HCT116 (cell line): Measurements from ENCODE around the gene PSMD4. TPM values are rescaled to one million over a fixed set of nuclear protein-coding genes. Genes with fewer than 3 reads are reported as not detected.

Experiments used
- ATAC-seq: fragments of 200-7000 bp; cut with Tn5 transposase; 2 replicates; pipeline ENCODE4 v1.9.1; 2020; ENCODE audit warnings: mild to moderate bottlenecking, moderate library complexity
- BruUV-seq: library from RNA; stranded (reverse); fragments of 400-500 nt; replicated peaks from 2 replicates; lab custom pipeline; 2021; lab: Mats Ljungman, UMichigan
- CTCF ChIA-PET: fragments of 300-600 bp; sonication (Branson Sonifier 250); formaldehyde crosslinking; loops from one replicate; lab custom pipeline; 2021; ENCODE audit warnings: antibody characterized with exemption; lab: Charles Lee
- POLR2A ChIA-PET: fragments of 300-600, 350-600 bp; sonication (Branson Sonifier 250); formaldehyde crosslinking; loops from one replicate; lab custom pipeline; 2021; ENCODE audit warnings: antibody characterized with exemption; lab: Charles Lee
- RAD21 ChIA-PET, 2 experiments: fragments of 300-600 bp; sonication (Branson Sonifier 250); formaldehyde crosslinking; loops; one replicate each; lab custom pipeline; 2023; ENCODE audit warnings: low total read pairs in 2 of 2; ENCODE audit not compliant: uncharacterized antibody in 2 of 2, unreplicated experiment in 2 of 2, low non-redundant PET in 1 of 2; lab: Charles Lee
- DNase-seq: peaks from one replicate; pipeline ENCODE4 v3.0.0-alpha.2; 2010; ENCODE audit warnings: low read depth, low spot score
- H2AFZ ChIP-seq: fragments of 200-600 bp; shearing (Covaris generic), sonication (generic); 2 replicates; pipeline ENCODE4 v1.6.1; 2017; ENCODE audit warnings: low read depth, mixed run types, mixed read lengths, antibody characterized with exemption, low read length; ENCODE audit not compliant: poor library complexity, severe bottlenecking
- H3K27ac ChIP-seq: 2 replicates; pipeline ENCODE4 v1.5.1; 2012; ENCODE audit warnings: low read depth, low read length
- H3K27me3 ChIP-seq: fragments of 200-600 bp; sonication (generic); 2 replicates; pipeline ENCODE4 v1.6.1; 2016; ENCODE audit warnings: mixed run types, low read length, mixed read lengths; ENCODE audit not compliant: insufficient read depth
- H3K36me3 ChIP-seq, 2 experiments: fragments of 200-500 bp in 1 of 2; fragments of 200-600 bp in 1 of 2; sonication (Bioruptor generic) in 1 of 2; sonication (generic) in 1 of 2; 2 replicates each; pipeline versions ENCODE4 v1.5.1 to v1.6.1; 2014 to 2016; ENCODE audit warnings: low read length in 2 of 2, inconsistent platforms in 1 of 2, mixed read lengths in 1 of 2, mixed run types in 1 of 2; ENCODE audit not compliant: insufficient read depth in 2 of 2, control insufficient read depth in 1 of 2
- H3K4me1 ChIP-seq, 2 experiments: fragments of 200-600 bp in 1 of 2; sonication (generic) in 1 of 2; 2 replicates each; pipeline versions ENCODE4 v1.5.1 to v1.6.1; 2012 to 2017; ENCODE audit warnings: low read length in 2 of 2, inconsistent platforms in 1 of 2, mild to moderate bottlenecking in 1 of 2, mixed read lengths in 1 of 2, mixed run types in 1 of 2, moderate library complexity in 1 of 2; ENCODE audit not compliant: insufficient read depth in 2 of 2, control insufficient read depth in 1 of 2
- H3K4me2 ChIP-seq: fragments of 200-600 bp; sonication (generic); 2 replicates; pipeline ENCODE4 v1.6.1; 2017; ENCODE audit warnings: mixed run types, low read length, mixed read lengths
- H3K4me3 ChIP-seq, 2 experiments: fragments of 200-600 bp in 1 of 2; sonication (generic) in 1 of 2; replicated peaks in 1 of 2; 2 replicates each; pipeline ENCODE4 v1.5.1; 2011 to 2016; ENCODE audit warnings: low read length in 2 of 2, control low read depth in 1 of 2, low read depth in 1 of 2, mild to moderate bottlenecking in 1 of 2, mixed read lengths in 1 of 2, mixed run types in 1 of 2
- H3K79me2 ChIP-seq: fragments of 200-600 bp; sonication (generic); 2 replicates; pipeline ENCODE4 v1.6.1; 2017; ENCODE audit warnings: mild to moderate bottlenecking, mixed run types, low read length, moderate library complexity, mixed read lengths; ENCODE audit not compliant: insufficient read depth
- H3K9ac ChIP-seq: fragments of 200-600 bp; sonication (generic); 2 replicates; pipeline ENCODE4 v1.6.1; 2016; ENCODE audit warnings: low read length, mixed read lengths
- H3K9me2 ChIP-seq: fragments of 200-600 bp; sonication (generic), shearing (Covaris generic); 2 replicates; pipeline ENCODE4 v1.6.1; 2017; ENCODE audit warnings: mixed run types, mild to moderate bottlenecking, moderate library complexity; ENCODE audit not compliant: insufficient read depth
- H3K9me3 ChIP-seq, 2 experiments: fragments of 200-500 bp in 1 of 2; fragments of 200-600 bp in 1 of 2; sonication (Bioruptor generic) in 1 of 2; sonication (generic) in 1 of 2; 2 replicates each; pipeline ENCODE4 v1.6.1; 2014 to 2017; ENCODE audit warnings: low read length in 2 of 2, mixed read lengths in 2 of 2, inconsistent platforms in 1 of 2, low read depth in 1 of 2, mild to moderate bottlenecking in 1 of 2, mixed run types in 1 of 2, moderate library complexity in 1 of 2; ENCODE audit not compliant: control insufficient read depth in 1 of 2, insufficient read depth in 1 of 2
- H4K20me1 ChIP-seq: fragments of 200-600 bp; sonication (generic), shearing (Covaris generic); 2 replicates; pipeline ENCODE4 v1.6.1; 2017; ENCODE audit warnings: mixed run types, mild to moderate bottlenecking, moderate library complexity; ENCODE audit not compliant: insufficient read depth
- ATF3 ChIP-seq: IDR thresholded peaks from 2 replicates; pipeline ENCODE4 v1.6.1; 2012
- CBX3 ChIP-seq: IDR thresholded peaks from 2 replicates; pipeline ENCODE4 v1.6.1; 2012; ENCODE audit warnings: low read depth
- CEBPB ChIP-seq: IDR thresholded peaks from 2 replicates; pipeline ENCODE4 v1.6.1; 2012; ENCODE audit warnings: low read depth
- EGR1 ChIP-seq: IDR thresholded peaks from 2 replicates; pipeline ENCODE4 v1.6.1; 2012; ENCODE audit warnings: low read depth
- EZH2 ChIP-seq: fragments of 200-600 bp; sonication (generic); IDR thresholded peaks from 2 replicates; pipeline ENCODE4 v1.6.1; 2017; ENCODE audit warnings: antibody characterized with exemption, mixed run types
- EZH2phosphoT487 ChIP-seq: fragments of 200-600 bp; IDR thresholded peaks from 2 replicates; pipeline ENCODE4 v1.6.1; 2018; ENCODE audit warnings: antibody characterized with exemption, borderline replicate concordance
- FOSL1 ChIP-seq: IDR thresholded peaks from 2 replicates; pipeline ENCODE4 v1.6.1; 2012; ENCODE audit warnings: low read depth
- JUND ChIP-seq: IDR thresholded peaks from 2 replicates; pipeline ENCODE4 v1.6.1; 2012
- POLR2A ChIP-seq: IDR thresholded peaks from 2 replicates; pipeline ENCODE4 v1.7.0; 2011; ENCODE audit warnings: borderline replicate concordance; ENCODE audit not compliant: insufficient read depth, insufficient read length; ENCODE audit errors: extremely low read depth
- POLR2AphosphoS5 ChIP-seq: IDR thresholded peaks from 2 replicates; pipeline ENCODE4 v1.6.1; 2011; ENCODE audit warnings: mild to moderate bottlenecking, low read depth, low read length, moderate library complexity
- RAD21 ChIP-seq: IDR thresholded peaks from 2 replicates; pipeline ENCODE4 v1.6.1; 2012; ENCODE audit warnings: low read depth, mild to moderate bottlenecking
- SRF ChIP-seq: IDR thresholded peaks from 2 replicates; pipeline ENCODE4 v1.6.1; 2012; ENCODE audit warnings: low read depth
- TCF7L2 ChIP-seq: IDR thresholded peaks from 2 replicates; pipeline ENCODE4 v1.7.0; 2011; ENCODE audit warnings: borderline replicate concordance, inconsistent platforms; ENCODE audit not compliant: insufficient read depth, insufficient read length; ENCODE audit errors: extremely low read depth
- YY1 ChIP-seq: IDR thresholded peaks from 2 replicates; pipeline ENCODE4 v1.6.1; 2011; ENCODE audit warnings: low read length, low read depth, moderate library complexity, mild to moderate bottlenecking; ENCODE audit not compliant: insufficient replicate concordance; ENCODE audit errors: extremely low read depth
- ZFX ChIP-seq: fragments of 450-650 bp; IDR thresholded peaks from 2 replicates; pipeline ENCODE4 v1.6.1; 2017
- ZNF274 ChIP-seq: fragments of 200-500 bp; sonication (Bioruptor generic); IDR thresholded peaks from 2 replicates; pipeline ENCODE4 v1.6.1; 2014; ENCODE audit warnings: mild to moderate bottlenecking, low read depth, low read length, inconsistent platforms
- intact Hi-C: fragments of 100-400 bp; cut with micrococcal nuclease; formaldehyde crosslinking; loops from 2 replicates; pipeline ENCODE4 v1.10.0; 2022
- total RNA-seq: library from RNA; stranded (reverse); gene quantifications from one replicate; pipeline ENCODE4 v1.2.1, GENCODE V29; 2021; ENCODE audit not compliant: unreplicated experiment
- TF ChIP-seq, protein P1 (sequence below): IDR thresholded peaks from 2 replicates; pipeline ENCODE4 v1.6.1; 2011; ENCODE audit warnings: mild to moderate bottlenecking, low read length, moderate library complexity; ENCODE audit not compliant: insufficient replicate concordance; ENCODE audit errors: extremely low read depth

The PSMD4 gene
- total RNA-seq, 1 experiment from 2014 or later: 225 TPM

DNA sequence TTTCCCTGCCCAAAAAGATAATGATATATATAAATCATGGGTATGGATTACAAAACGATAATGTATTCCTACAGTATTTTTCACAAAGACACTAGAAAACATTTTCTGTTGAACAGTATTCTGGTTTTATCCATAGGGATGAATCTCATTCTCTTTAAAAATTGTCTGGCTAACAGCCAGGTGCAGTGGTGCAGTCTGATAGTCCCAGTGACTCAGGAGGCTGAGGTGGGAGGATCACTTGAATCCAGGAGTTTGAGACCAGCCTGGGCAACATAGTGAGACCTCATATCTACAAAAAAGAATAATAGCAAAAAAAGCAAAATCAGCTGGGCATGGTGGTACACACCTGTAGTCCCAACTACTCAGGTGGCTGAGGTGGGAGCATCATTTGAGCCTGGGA is 32.9 kb upstream of the PSMD4 start:
- CTCF ChIA-PET: no interaction called here
- no peak for DNase-seq
- Histone ChIP-seq H2AFZ (no peak overlapping the region), H3K9me2 (no peaks in the 10 kb centered on the region), H3K9ac (no peak overlapping the region), H3K4me3 (no peak overlapping the region), H3K79me2 (peaks cover 85% of the 10 kb centered on the region), H3K36me3 (peaks cover 10% of the 10 kb centered on the region in 2 experiments), H3K27me3 (no peaks in the 10 kb centered on the region), H3K9me3 (no peaks in the 10 kb centered on the region), H3K4me2 (no peak overlapping the region), H4K20me1 (peaks cover 8% of the 10 kb centered on the region; the same call in 1 of the 2 replicates), H3K4me1 (no peaks in the 10 kb centered on the region), H3K27ac (no peak overlapping the region)
- POLR2A ChIA-PET: interaction anchor here (0.6 kb wide), 1 partner anchor 18 kb away, joined by 3 read pairs; no protein-coding TSS in a partner anchor
- RAD21 ChIA-PET: no interaction called here
- TF ChIP-seq CEBPB: no peak
- no peak for TF ChIP-seq JUND
- TF ChIP-seq CBX3: no peak
- no peak for TF ChIP-seq EZH2
- no peak for TF ChIP-seq FOSL1
- TF ChIP-seq RAD21: no peak
- no peak for TF ChIP-seq POLR2A
- no peak for TF ChIP-seq YY1
- TF ChIP-seq SRF: no peak
- no peak for TF ChIP-seq ZNF274
- no peak for TF ChIP-seq EGR1
- TF ChIP-seq, protein P1, sequence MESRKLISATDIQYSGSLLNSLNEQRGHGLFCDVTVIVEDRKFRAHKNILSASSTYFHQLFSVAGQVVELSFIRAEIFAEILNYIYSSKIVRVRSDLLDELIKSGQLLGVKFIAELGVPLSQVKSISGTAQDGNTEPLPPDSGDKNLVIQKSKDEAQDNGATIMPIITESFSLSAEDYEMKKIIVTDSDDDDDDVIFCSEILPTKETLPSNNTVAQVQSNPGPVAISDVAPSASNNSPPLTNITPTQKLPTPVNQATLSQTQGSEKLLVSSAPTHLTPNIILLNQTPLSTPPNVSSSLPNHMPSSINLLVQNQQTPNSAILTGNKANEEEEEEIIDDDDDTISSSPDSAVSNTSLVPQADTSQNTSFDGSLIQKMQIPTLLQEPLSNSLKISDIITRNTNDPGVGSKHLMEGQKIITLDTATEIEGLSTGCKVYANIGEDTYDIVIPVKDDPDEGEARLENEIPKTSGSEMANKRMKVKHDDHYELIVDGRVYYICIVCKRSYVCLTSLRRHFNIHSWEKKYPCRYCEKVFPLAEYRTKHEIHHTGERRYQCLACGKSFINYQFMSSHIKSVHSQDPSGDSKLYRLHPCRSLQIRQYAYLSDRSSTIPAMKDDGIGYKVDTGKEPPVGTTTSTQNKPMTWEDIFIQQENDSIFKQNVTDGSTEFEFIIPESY: no peak
- TF ChIP-seq EZH2phosphoT487: no peak
- TF ChIP-seq POLR2AphosphoS5: no peak
- no peak for TF ChIP-seq ZFX
- TF ChIP-seq ATF3: no peak
- TF ChIP-seq TCF7L2: no peak
- BruUV-seq: no TSS peak
- intact Hi-C loops: no loop called here
- no peak for ATAC-seq
